HG03520 (cell line): ENCODE data around the gene GCHFR.

Experiments
- ATAC-seq: cut with Tn5 transposase; IDR thresholded peaks from one replicate; pipeline ENCODE4 v1.9.1; 2021; ENCODE audit warnings: mild to moderate bottlenecking, moderate library complexity; ENCODE audit not compliant: unreplicated experiment

Gene GCHFR

GRCh38 chr15:40763801-40764628, at the start of gene GCHFR:
Gene GCHFR (plus strand): TSS chr15:40764068. CDS start chr15:40764181, 113 bp downstream.
- ATAC-seq = peak; percentile 58

GRCh38 chr15:40714144-40714543, 49.7 kb upstream of the GCHFR start:
- ATAC-seq = no peak

- ATAC-seq = no peak
Measured at GRCh38 chr15:40716165-40716564, 47.7 kb upstream of the GCHFR start.

GRCh38 chr15:40721701-40722100, 42.2 kb upstream of the GCHFR start:
- no peak for ATAC-seq

- ATAC-seq = no peak
Measured at GRCh38 chr15:40722354-40722753, 41.5 kb upstream of the GCHFR start.

- ATAC-seq = no peak
Measured at GRCh38 chr15:40722934-40723333, 40.9 kb upstream of the GCHFR start.

- no peak for ATAC-seq
Measured at GRCh38 chr15:40723919-40724318, 39.9 kb upstream of the GCHFR start.

- ATAC-seq = no peak
Measured at GRCh38 chr15:40731034-40731433, 32.8 kb upstream of the GCHFR start.

- ATAC-seq = no peak
Measured at GRCh38 chr15:40736575-40736974, 27.3 kb upstream of the GCHFR start.

GRCh38 chr15:40737048-40737447, 26.8 kb upstream of the GCHFR start:
- no peak for ATAC-seq

GRCh38 chr15:40739047-40739446, 24.8 kb upstream of the GCHFR start:
- no peak for ATAC-seq

- ATAC-seq = no peak
Measured at GRCh38 chr15:40739854-40740253, 24.0 kb upstream of the GCHFR start.

- ATAC-seq = no peak
Measured at GRCh38 chr15:40743485-40743901, 20.4 kb upstream of the GCHFR start.

- ATAC-seq = no peak
Measured at GRCh38 chr15:40743921-40744814, 19.7 kb upstream of the GCHFR start.

GRCh38 chr15:40744815-40745152, 19.1 kb upstream of the GCHFR start:
- no peak for ATAC-seq

- no peak for ATAC-seq
Measured at GRCh38 chr15:40746916-40747418, 16.9 kb upstream of the GCHFR start.

- no peak for ATAC-seq
Measured at GRCh38 chr15:40747685-40748631, 15.9 kb upstream of the GCHFR start.

GRCh38 chr15:40749151-40749630, 14.7 kb upstream of the GCHFR start:
- ATAC-seq = no peak

GRCh38 chr15:40750885-40751284, 13.0 kb upstream of the GCHFR start:
- no peak for ATAC-seq

GRCh38 chr15:40751745-40752144, 12.1 kb upstream of the GCHFR start:
- no peak for ATAC-seq

- ATAC-seq = no peak
Measured at GRCh38 chr15:40754574-40754882, 9.3 kb upstream of the GCHFR start.
